ENCODE measurements around the gene UBE2E2. TPM values are rescaled to one million over a fixed set of nuclear protein-coding genes. Genes with fewer than 3 reads are reported as not detected.

UBE2E2 gene
- 63.3 and 84.3 TPM in 2 replicates for total RNA-seq

GRCh38 chr3:23202921-23203707, at the start of gene UBE2E2:
Gene UBE2E2, plus strand, starts transcription at chr3:23203327.

Measured in regular cardiac myocyte (primary cell).